ENCODE results near the gene LIN28A. TPM values are rescaled to one million over a fixed set of nuclear protein-coding genes. Genes with fewer than 3 reads are reported as not detected.

LIN28A gene
- total RNA-seq, 1 donor from 2014 or later, result not detected

DNA sequence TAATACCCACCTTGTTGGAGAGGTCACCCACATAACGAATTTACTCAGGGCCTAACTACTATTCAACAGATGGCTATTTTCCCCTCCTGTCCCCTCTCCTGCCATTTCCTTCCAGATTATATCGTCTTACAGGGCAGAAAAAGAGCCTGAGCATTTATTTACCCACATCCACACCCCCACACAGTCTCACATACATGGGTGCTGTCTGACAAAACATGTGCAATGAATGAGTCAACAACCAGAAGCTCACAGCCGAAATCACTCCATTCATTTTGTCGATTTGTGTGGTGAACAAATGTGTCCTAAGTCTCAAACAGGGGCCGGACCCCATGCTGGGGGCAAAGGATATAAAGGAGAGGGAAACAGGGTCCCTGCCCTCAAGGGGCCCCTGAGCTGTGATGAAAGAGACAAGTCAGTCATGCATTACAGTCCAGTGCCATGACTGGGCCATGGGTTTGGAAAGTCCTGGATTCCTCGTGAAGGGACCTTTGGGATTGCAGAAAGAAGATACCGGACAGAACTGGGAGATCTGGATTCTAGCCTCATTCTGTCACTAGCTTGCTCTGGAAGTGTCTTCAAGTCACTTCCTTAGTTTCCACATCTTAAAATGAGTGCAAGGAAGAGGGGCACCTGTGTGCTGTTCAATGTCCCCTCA is 21.7 kb upstream of the LIN28A start:
- DNase-seq, result no peak

DNA sequence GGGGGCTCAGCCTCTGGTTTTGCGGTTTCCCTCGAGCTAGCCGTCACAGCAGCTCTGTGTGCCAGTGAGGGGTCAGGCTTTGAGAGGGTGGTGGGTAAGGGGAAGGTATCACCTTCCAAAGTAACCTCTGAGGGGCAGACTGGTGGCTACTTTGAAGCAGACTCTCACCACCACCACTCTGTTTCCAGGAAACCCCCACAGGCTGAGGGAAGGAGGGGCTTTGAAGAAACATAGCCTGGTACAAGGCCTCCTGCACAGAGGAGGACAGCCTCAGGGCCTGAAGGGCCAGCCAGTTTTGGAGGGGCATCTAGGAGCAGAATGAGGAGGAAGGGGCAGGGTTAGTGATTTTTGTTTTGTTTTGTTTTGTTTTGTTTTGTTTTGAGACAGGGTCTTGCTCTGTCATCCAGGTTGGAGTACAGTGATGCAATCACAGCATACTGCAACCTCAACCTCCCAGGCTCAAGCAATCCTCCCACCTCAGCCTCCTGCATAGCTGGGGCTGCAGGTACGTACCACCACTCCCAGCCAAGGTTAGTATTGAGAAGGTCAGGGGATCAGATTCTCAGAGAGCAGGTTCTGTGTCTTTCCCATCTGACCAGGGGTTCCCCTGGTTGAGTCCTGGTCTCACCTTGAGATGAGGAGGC is 20.9 kb upstream of the LIN28A start:
- no peak for DNase-seq

DNA sequence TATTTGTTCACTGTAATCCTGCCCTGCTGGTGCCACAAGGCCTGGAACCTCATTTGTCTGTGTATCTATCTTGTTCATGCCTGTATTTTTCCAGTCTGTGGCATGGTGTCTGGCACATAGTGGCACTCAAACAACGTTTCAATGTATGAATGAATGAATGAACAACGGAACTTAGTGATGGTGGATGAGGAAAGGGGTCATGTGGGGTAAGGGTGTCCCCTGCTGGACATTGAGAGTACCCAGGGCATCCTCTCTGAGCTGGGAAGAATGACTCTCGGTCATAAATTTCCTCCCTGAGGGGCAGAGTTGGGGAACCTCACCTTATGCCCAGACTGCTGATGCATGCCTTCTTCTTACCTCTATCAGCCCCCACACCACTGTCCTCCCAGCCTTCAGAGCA is 19.2 kb upstream of the LIN28A start:
- DNase-seq, result no peak

DNA sequence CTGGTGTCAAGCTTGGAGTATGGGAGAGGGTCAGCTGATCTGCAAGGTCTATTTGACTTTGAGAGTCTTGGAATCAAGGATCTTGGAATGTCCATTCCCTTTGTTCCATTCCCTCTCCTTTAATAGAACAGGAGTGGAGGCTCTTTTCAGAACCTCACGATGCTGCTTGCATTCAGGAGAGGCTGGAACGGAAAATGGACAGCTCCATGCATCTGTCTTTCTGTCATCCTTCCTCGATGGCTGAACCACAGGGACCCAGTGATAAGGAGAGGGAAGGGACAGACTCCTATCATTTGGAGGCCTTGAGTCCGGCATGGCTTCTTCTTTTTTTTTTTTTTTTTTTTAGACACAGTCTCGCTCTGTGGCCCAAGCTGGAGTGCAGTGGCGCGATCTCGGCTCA is 14.9 kb upstream of the LIN28A start:
- DNase-seq, result no peak

GRCh38 chr1:26399034-26399433 is 11.6 kb upstream of the LIN28A start:
- DNase-seq, result no peak

- DNase-seq, result no peak
Measured at GRCh38 chr1:26401891-26402290, 8.7 kb upstream of the LIN28A start.

- DNase-seq, result no peak
Measured at GRCh38 chr1:26403656-26404055, 7.0 kb upstream of the LIN28A start.

DNA sequence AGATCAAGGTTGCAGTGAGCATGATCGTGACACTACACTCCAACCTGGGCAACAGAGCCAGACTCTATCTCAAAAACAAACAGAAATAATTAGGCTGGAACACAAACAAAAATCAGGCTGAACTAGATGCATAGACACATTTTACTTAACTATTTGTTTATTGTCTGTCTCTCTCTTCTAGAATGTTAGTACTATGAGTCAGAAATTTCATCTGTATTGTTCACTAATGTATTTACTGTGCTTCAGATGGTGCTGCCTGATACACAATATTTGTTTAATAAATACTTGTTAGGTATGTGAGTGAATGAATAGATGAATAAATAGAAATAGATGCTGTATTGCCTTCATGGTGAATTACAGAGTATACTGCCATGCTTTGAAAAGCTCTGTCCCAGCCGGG is 6.0 kb upstream of the LIN28A start:
- no peak for DNase-seq

DNA sequence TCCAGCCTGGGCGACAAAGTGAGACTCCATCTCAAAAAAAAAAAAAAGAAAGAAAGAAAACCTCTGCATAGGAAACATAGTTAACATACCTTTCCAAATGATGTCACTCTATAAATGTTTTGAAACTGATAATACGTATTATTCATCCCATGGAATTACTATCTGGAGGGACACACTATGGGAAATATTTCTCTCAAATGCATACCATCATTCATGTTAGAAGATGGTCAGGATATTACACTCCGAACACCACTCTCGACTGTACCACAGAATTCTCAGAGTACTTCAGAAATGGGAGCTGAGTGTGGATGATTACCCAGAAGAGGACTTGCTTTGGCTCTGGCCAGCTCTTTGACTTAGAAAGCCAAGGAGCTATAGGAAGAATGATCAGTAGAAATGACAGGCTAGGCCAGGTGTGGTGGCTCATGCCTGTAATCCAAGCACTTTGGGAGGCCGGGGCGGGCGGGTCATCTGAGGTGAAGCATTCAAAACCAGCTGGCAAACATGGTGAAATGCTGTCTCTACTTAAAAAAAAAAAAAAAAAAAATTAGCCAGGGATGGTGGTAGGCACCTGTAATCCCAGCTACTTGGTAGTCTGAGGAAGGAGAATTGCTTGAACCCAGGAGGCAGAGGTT is 5.2 kb upstream of the LIN28A start:
- no peak for DNase-seq

- DNase-seq, result peak; percentile 93
Measured at GRCh38 chr1:26408604-26409003, 2.0 kb upstream of the LIN28A start.

DNA sequence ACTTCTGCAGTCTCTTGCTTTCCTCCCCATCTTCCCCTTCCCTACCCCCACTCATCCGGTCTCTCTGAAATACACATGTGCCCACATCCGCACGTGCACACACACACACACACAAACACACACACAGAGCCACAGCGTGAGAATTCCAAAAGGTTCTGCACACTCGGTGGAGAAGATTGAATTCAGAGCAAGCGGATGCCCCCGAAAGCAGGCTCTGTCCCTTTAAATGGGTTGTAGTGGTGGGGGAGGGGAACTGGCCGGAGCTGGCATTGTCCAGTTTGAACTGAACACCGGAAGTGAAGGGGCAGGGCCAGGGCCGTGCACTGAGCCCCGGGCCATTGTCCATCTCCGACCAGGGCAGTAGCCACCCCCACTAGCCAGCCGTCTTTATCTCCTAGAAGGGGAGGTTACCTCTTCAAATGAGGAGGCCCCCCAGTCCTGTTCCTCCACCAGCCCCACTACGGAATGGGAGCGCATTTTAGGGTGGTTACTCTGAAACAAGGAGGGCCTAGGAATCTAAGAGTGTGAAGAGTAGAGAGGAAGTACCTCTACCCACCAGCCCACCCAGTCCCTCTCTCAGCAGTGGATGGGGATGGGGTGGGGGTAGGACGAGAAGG is 1.3 kb upstream of the LIN28A start:
- DNase-seq, result no peak

GRCh38 chr1:26411624-26412074 is 1.0 kb downstream of the LIN28A start:
- DNase-seq, result no peak

- no peak for DNase-seq
Measured at GRCh38 chr1:26412180-26412840, 1.7 kb downstream of the LIN28A start.

DNA sequence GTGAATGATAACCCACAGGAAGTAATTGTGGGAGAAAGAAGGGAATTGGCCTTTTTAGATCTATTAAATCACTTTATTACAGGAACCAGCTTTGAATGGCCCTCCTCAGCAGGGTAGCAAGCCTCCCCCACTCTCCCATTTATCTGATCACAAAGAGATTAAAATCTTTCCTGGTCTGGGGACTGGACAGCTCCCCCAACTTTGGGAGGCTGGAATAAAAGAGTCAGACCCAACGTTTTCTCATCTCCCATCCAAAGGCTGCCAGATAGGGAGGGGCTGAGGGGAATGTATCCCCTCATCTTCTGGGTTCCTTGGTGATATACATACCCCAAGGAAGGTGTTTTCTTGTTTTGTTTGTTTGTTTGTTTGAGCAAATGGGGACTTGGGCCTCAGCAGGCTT is 2.4 kb downstream of the LIN28A start:
- no peak for DNase-seq

DNA sequence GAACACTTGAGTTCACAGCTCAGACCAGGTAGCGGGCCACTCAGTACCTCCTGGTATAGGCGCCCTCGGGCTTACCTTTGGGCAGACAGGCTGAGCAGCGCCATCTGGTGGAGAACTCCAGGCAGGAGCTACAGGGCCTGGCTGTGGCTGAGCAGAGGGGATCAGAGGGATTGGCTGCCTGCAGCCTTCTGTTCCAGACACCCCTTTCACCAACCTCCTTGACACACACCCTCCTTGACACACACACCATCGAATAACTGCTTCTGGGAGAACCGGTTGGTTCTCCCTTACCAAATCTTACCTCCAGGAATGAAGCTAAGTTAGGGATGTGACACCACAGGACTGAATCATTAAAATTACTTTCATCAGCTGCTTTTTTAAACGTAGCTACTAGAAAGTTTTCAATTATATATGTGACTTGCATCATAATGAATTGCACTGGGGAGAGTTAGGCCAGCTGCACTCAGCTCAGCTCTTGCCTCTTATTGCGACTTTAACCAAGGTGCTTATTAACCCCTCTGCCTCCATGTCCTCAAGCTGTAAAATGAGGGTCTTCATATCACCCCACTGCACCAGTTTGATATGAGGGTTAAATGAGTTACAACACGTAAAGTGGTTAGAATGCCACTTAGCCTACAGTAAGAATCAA is 6.6 kb downstream of the LIN28A start:
- DNase-seq, result peak; percentile 74

DNA sequence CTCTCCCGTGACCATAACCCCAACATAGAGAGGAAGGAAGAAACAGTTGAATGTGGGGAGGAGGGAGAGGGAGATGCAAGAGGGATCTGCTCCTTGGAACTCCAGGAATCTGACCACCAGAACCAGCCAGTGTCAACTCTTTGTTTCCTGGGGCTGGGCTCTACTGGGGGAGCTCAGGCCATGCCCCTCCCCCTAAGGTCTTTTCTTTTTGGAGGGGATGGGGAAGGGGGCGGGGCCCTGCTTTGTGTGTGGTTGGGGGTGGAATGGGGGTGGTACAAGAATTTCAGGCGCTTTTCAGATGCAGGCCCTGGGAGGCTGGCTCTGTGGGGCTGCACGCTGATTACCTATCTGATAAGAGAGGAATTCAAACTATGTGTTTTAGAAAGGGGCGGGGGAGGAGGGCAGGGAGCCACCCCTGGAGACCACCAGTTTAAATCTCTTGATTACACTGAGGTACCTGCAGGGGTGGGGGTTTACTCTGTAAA is 8.3 kb downstream of the LIN28A start:
- DNase-seq, result no peak

- no peak for DNase-seq
Measured at GRCh38 chr1:26419494-26419893, 8.9 kb downstream of the LIN28A start.

DNA sequence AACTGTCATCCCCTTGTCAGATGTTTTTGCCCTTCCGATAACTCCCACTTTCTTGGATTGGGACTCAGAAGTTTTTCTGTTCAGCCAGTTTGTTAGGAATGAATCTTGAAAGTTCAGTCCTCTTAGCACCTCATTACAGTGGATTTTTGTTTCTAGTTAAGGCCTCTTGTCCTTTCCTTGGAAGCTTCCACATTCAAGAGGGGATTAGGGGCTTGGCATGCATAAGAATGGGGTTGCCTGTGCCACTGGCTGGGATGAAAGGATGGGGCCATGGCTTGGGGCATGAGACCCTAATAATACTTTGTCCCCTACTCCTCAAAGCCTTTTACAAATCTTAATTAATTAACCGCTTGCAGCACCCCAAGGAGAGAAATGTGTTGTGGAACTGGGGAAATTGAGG is 19.1 kb downstream of the LIN28A start:
- DNase-seq, result no peak

DNA sequence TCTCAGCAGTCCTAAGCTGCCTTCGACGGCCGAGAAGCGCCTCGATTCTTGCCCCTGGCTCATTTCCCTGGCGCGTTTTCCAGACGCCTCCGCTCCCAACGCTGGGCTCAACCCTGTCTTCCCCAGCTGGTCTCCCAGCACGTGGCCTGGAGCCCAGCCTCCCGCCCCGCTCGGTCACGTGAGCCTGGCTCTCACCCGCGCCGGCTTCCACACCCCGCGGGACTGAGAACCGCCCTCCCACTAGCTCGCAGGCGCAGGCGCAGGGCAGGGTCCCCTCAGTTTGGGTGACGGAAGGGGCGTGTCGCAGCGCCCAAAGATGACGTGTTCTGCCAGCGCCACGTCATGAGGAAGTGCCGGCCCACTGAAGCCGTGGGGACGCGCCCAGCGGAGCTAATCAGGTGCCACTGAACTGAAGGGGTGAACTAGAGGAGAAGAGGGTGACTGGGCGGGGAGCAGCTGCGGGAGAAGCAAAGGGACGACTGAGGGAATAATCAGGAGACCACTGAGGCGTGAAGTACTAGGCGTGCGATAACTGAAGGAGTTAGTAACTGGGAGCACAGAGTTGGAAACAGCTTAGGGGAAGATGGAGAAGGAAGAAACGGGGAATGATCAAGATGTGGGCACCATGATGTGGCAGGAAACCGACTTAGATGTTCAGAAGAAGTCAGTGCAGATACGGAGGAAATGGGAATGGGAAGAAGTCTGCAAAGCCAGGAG is 21.5 kb downstream of the LIN28A start, which contains the start of gene DHDDS:
DHDDS (plus strand) TSS at position 343 of the 717 bp plus-strand sequence. CDS start 625 bp downstream, outside the sequence.
- DNase-seq, result peak; percentile 99

DNA sequence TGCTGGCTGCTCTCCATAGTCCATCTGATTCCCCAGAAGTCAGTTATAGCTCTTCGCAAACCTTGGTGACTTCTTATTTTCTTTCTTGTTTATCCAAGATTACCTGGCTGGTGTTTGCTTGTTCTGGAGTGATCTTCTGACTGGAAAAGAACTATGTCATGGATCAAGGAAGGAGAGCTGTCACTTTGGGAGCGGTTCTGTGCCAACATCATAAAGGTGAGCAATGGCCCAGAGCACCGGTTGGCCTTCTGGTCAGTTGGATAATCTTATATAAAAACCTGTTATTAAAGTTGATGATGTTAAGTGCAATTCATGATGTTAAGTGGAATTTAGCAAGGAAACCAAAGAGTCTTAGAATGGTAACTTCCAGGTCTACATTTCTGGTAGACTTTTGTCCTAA is 22.2 kb downstream of the LIN28A start:
- DNase-seq, result no peak

DNA sequence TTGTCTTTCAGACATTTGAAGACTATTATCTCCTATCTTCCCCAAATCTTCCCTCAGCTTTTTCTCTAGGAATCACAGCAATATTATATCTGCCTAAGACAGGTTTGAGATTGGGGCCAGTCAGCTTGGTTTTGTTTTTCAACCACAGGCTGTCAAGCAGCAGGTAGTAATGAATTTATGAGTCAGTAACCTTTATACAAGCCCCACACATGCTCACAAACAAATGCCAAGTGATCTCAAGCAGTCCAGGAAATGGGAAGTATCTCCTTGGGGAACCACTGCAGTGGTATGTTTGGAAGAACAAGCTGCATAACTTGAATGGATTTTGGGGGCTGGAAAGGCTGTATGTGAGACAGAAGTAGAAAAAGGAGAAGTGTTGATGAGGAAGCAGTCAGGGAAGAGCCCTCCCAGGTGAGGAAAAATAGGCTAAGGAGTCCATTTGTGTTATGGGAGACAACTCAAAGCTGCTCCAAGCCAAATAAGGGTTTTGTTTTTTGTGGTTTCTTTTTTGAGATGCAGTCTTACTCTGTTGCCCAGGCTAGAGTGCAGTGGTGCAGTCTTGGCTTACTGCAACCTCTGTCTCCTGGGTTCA is 23.6 kb downstream of the LIN28A start:
- DNase-seq, result no peak

Data from tongue (tissue), 2 donors.